SKM-1 (cell line): ENCODE measurements around the gene NME5.
A peak's percentile ranks its signal among the peaks of the same experiment; 100 is the strongest.
"Not testable (repeated sequence)": the region's sequence is repeated elsewhere in the genome, so short reads cannot be mapped to it uniquely, and the experiment has no call there.

Source experiments
- DNase-seq: peaks from one replicate; lab custom pipeline; 2025; ENCODE audit not compliant: unreplicated experiment; lab: John Stamatoyannopoulos, UW

The NME5 gene

GRCh38 chr5:138082033-138082432 lies 57.2 kb downstream of the NME5 start:
- DNase-seq, result no peak

GRCh38 chr5:138078006-138078643 lies 61.1 kb downstream of the NME5 start:
- DNase-seq, result no peak

DNA sequence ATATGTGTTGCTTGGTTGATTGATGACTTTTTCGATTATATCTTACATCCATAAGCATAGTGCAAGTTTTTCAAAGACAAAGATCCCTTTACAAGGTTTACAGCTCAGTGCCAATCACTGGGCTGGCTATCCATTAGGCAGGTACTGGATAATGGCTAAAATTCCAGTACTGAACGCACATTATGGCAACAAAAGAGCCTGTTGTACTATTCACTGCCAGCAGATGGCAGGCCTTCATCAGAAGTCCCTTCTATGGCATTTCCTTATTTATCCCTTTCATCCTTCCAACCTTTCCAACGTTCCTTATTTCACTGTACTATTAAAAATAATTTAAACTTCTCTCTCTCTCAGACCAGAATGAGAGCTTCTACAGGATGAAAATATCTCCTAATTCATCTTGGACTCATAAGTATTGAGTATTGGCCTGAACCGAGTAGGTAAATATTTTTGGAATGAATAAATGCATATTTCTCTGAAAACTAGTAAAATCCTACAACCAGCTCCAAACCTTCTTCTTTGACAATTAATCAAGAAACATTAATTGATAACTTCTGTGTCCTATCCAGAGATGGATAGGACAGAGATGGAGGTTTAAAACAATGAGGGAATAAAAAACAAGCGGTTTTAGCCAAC lies 62.0 kb downstream of the NME5 start:
- peak; percentile 19 for DNase-seq

DNA sequence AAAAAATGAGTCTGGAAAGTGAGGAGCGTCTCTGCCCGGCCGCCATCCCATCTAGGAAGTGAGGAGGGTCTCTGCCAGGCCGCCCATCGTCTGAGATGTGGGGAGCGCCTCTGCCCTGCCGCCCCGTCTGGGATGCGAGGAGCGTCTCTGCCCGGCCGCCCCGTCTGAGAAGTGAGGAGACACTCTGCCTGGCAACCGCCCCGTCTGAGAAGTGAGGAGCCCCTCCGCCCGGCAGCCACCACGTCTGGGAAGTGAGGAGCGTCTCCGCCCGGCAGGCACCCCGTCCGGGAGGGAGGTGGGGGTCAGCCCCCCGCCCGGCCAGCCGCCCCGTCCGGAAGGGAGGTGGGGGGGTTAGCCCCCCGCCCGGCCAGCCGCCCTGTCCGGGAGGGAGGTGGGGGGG lies 69.2 kb downstream of the NME5 start:
- not testable (repeated sequence) for DNase-seq

- DNase-seq, result peak; percentile 58
These were observed 70.3 kb downstream of the NME5 start for GRCh38 chr5:138068742-138069600.

DNA sequence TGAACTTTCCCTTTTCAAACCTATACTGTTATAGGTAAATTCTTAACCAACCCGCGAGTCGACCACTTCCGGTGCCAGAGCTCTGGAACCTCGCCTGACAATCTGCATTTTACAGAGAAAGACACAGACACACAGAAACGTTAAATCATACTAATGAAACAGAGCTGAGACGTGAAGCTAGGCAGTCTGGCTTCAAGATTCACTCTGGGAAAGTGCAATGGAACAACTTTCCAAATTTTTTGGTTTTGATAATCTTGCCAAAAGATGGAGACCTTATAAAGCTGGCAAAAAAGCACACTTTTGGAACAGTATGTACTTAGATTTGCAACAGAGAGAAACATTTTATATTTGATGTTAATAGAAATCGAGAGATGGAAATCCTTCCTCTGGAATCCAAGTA lies 71.3 kb downstream of the NME5 start:
- no peak for DNase-seq
